HG03039 (cell line): ENCODE data around the gene TMEM125.

ENCODE experiments used
- ATAC-seq: cut with Tn5 transposase; IDR thresholded peaks from one replicate; pipeline ENCODE4 v1.9.1; 2021; ENCODE audit warnings: mild to moderate bottlenecking, moderate library complexity; ENCODE audit not compliant: unreplicated experiment

The TMEM125 gene

DNA sequence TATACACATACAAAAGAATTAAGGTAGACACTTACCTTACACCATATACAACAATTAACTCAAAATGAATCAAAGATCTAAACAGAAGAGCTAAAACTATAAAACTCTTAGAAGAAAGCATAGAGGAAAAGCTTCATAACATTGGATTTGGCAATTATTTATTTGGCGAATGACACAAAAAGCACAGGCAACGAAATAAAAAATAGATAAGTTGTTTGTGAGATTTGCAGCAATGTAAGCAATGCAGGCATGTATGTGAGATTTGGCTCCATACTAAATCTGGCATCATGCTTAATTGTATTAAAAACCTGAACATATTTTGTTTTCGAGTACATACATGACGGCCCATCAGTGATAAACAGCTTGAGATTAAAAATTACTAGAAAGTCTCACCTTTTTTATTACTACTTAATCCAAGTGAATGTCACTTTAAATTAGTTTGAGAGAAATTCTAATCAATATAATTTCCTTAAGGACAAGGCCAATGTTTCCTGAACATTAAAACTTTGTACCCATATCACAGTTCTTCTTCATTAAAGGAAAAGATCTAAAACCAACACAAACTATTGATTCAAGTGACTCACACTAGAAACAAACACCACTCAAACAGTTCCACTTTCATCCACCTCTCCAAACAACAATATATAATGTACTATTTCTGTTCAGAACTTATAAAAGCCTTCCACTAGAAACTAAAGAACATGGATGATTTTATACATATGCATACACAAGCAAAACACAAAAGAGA is 23.1 kb upstream of the TMEM125 start:
- no peak for ATAC-seq

DNA sequence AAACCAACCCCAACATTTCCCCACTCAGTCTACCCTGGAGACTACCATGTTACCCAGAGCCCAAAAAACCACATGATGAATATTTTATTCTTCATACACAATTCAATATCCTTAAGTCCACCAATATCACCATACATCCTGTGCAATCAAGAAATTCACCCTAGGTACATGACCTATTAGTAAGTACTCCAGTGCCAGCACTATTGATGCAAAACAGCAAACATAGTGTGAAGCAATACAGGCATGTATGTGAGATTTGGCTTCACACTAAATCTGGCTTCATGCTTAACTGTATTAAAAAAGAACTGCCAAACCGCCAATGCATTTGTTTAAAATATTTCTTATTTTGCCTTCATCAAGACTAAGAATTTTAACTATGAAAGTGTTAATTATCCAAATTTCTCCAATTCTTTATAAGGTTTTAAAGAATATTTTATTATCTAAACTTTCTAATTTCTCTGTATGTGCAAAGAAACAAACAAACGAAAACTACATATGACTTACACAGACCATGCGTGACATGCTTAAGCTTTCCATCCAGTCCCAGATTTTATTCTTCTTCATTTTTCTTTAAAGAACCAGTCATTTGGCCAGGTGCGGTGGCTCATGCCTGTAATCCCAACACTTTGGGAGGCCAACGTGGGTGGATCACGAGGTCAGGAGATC is 22.4 kb upstream of the TMEM125 start:
- no peak for ATAC-seq

DNA sequence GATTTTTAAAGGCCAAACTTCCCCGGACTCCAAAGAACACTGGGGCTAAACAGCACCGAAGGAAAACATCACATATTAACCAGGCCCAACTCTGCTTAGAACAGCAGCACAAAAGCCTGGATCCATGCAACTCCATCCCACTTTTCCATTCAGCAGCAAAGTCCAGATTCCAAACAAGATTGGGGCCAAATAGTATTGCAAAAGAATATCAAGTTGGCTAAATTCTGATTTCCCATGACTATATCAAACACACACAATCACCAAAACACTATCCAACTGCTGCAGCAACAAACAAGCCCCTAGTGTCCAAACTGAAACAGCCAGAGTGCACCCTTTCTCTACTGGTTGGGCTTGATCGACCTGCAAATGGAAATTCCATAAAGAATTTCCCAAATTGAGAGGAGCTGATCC is 19.4 kb upstream of the TMEM125 start:
- ATAC-seq = no peak

DNA sequence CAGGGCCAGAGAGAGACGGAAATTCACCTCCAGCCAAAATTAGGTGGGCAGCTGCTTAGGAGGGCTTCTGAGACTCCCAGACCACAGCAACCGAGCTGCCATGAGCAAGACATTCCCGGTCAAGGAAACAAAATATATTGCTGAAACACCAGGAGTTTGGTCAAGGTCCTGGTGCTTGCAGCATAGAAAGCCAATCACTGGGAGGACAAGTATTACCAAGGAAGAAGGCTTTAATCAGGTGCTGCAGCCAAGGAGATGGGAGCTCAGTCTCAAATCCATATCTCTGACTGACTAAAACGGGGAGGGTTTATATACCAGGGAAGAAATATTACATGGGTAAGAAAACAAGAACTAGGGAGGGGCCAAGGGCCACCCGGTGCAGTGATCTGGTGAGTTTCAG is 18.8 kb upstream of the TMEM125 start:
- no peak for ATAC-seq

DNA sequence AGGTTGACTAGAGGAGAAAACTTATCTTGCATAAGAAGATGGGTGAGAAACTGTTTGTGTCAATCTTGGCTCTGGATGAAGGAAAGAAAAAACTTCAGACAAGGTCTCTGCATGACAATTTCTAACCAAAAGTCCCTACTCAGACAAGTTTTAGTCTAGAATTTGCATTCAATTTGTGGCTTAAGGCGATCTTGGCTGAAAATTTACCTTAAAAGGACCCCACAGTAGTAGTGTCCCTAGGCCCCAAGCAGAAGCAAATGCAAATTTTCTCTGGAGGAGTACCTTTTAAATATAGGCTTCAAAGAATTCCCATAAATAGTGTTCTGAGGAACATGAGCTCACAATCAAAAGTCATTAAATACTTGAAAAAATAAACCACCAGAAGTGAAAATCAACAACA is 17.6 kb upstream of the TMEM125 start:
- ATAC-seq = no peak

GRCh38 chr1:43253173-43253572 is 16.6 kb upstream of the TMEM125 start:
- ATAC-seq = no peak

- ATAC-seq = no peak
Observed at GRCh38 chr1:43253876-43254275, 15.9 kb upstream of the TMEM125 start.

- no peak for ATAC-seq
Observed at GRCh38 chr1:43255438-43256210, 14.2 kb upstream of the TMEM125 start.

DNA sequence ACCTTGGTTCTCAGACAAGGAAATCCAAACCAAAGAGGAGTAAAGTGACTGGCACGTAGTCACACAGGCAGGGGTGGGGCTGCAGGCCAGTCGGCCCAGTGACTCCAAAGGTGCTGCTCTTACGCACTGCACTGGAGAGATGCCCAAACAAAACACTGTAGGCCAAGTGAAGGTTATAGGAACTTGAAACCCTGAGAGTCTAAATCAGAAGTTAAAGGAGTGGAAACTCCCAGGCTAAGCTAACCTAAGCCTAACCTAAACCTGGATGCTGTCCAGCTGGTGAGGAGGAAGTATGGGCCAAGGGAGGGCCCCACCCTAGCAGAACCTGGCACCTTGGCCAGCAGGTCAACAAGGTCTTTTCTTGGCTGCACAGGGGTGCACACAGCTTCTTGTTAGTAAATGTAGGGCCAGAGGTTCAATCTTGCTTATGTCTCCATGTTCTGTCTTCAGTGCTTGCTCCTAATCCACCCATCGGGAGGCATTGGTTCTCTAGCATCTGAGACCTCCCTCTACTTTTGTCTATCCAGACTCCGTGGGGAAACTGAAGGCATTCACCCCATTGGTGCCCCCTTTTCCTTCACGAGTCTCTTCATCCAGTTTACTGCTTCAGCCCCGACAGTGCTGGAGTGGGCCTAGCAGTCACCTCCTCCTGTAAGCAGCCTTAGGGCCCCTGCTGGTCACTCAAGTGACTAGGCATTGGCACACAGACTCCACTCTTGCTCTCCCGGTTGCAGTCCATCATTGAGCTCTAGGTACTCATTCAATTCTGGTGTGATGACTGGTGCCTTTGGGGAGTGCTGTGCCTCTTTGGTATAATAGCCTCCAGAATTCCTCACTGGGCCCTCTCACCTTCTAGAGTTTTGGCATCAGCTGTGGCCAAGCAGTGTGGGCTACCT is 12.9 kb upstream of the TMEM125 start:
- ATAC-seq = no peak

DNA sequence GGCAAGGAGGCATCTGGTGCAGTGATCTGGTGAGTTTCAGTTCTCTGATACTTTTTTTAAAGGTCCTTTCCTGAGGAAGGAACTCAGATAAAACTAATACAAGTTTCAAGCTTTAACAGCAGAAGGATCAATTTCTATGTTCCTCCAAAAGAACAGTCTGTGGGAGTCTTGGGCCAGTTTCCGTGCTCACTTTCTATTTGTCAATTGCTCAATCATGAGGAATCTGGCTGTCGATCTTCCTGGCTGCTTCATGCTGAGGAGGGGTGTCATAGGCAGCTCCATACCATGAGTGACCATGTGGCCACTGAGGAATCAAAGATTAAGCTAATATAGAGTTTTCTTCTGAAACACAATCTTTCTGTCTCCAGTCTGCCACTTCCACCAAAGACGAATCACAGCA is 11.4 kb upstream of the TMEM125 start:
- ATAC-seq = no peak

- no peak for ATAC-seq
Observed at GRCh38 chr1:43265431-43265830, 4.4 kb upstream of the TMEM125 start.

- ATAC-seq = no peak
Observed at GRCh38 chr1:43266881-43267280, 2.9 kb upstream of the TMEM125 start.

DNA sequence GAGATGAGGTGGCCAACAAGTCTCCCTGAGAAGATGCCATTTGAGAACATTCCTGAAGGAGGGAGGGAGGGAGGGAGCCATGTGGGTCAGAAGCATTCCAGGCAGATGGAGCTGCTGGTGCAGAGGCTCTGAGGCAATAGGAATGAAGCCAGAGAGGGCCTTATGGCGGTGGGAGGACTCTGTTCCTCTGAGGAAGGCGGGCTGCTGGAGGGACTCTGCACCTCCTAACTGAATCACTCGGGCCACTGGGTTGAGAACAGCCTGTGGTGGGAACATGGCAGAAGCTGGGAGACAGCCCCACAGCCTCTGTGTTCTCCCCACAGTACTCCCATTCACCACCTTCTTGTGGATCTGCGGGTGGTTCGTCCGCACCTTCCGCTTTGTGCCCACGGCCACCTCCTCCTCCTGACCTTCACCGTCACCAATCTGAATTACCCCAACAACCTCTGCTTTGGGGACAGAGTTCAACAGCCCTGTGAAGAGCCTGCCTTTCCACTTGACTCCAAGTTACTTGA is 2.4 kb upstream of the TMEM125 start:
- no peak for ATAC-seq

DNA sequence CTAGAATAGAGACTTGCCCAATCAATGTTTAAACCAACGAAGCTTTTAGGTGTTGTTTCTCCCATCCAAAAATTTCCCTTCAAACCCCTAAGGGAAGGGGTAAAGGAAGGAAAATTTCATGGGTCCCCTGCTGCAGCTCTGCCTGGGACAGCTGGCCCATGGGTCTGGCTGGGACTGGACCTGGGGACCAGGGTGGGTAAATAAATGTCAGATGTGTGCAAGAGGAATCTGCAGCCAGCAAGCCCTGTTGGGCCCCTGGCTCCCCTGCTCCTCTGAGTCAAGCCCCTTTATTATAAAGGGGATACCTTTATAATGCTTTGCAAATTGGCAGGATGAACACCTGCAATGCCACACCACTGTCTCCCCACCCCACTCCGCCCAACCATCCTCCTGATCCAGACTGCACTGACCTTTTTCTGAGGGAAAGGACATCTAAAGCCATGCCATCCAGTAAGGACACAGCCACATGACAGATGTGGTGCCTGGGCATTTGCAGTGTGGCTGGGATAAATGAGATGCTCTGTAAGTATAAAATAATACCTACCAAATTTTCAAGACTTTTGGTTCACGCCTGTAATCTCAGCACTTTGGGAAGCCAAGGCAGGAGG is 1.9 kb upstream of the TMEM125 start:
- no peak for ATAC-seq

DNA sequence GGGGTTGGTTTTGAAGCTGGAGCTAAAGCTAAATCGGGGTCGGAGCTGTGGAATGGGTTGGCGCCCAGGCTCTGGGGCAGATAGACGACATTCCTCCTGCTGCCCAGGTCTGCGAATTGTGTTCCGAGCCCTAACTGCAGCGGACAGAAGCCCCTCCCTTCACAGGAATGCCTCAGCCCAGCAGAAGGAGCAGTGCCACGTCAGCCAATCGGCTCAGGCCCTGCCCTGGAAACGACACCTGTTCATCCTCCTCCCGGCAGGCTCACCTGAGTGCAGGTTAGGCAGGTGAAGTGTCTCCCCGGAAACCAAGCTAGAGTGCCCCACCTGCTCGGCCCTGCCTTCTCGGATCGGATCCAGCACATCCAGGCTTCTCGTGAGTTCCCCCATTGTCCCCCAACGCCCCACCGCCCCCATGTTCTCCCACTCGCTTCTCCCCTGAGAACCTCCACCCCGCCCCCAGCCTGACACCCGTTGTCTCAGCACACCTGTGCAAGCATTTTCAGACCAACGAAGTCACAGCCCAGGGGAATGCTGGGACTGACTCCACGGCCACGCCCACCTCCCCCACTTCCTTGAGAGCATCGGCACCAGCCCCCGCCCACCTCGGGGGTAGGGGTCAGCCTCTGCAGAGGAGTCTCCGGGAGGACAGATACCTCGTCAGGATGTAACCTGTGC is 775 bp downstream of the TMEM125 start:
- ATAC-seq = no peak

DNA sequence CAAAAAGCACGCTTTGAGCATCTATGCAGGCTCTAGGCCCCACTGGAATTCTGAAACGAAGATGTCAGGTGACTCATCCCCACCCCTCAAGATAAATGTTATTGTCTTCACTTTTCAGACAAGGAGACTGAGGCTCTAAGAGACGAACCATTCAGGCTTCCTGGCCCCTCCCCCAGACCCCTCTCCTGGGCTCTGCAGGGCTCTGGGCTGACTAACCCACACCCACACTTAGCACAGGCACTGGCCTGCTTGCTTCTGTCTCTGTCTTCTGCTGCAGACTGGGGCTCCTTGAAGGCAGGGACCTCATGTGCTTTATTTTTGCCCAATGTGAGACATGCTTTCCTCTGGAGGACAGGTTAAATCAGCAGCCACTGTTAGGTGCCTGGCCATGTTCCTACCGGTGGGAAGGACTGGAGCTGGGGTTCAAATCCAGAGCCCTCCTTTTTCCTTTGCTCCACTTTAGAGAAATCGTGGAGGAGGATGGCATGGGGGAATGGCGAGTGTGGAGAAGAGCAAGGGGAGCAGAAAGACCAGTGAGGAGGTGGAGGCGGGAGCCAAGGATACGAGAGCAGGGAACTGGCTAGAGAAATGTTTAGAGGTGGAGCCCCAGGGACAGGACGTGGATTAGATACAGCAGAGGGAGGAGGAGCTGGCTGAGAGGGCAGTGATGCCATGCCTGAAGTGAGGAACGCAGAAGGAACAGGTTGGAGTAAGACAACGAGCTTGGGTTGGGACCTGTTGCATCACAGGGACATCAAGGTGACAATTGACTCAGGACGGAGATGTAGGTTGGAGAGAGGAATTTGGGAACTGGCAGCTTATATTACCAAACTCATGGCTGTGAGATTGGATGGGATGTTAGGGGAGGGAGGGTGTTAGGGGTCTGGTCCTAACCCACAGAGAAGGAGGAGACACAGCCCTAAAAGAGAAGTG is 1.7 kb downstream of the TMEM125 start:
- no peak for ATAC-seq

DNA sequence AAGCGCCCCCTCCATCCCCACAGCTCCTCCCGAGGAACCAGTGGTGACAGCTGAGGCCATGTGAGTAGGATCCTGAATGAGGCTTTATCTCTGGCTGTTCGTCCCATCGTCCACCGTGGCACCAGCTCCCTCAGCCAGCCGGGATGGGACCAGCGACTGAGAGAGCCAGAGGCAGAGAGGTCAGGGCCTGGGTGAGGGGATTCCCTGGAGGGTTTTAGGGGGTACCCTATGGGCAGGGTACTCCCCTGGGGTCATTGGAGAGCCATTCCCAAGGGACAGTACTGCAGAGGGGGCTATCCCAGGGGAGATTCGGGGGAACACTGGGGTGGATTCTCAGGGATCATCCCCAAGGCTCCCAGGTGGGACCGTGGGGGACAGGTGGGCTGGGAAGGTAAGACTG is 2.4 kb downstream of the TMEM125 start:
- ATAC-seq = no peak
